PC-3 (cell line): Measurements from ENCODE around the gene HDAC4. TPM values are rescaled to one million over a fixed set of nuclear protein-coding genes. Genes with fewer than 3 reads are reported as not detected.

Source experiments
- ATAC-seq: fragments of 200-7000 bp; cut with Tn5 transposase; 2 replicates; pipeline ENCODE4 v1.9.1; 2020; ENCODE audit warnings: mild to moderate bottlenecking, moderate library complexity
- BruUV-seq: library from RNA; stranded (reverse); fragments of 400-500 nt; replicated peaks from 2 replicates; lab custom pipeline; 2021; lab: Mats Ljungman, UMichigan
- CTCF ChIA-PET: fragments of 300-600 bp; sonication (Branson Sonifier 250); formaldehyde crosslinking; loops from one replicate; lab custom pipeline; 2022; ENCODE audit warnings: antibody characterized with exemption; lab: Charles Lee
- POLR2A ChIA-PET: fragments of 300-600 bp; sonication (Branson Sonifier 250); formaldehyde crosslinking; loops from one replicate; lab custom pipeline; 2022; ENCODE audit warnings: antibody characterized with exemption; ENCODE audit not compliant: unreplicated experiment; lab: Charles Lee
- DNase-seq: peaks from one replicate; pipeline ENCODE4 v3.0.0-alpha.2; 2015
- H2AFZ ChIP-seq: fragments of 300-600 bp; sonication (generic); 2 replicates; pipeline ENCODE4 v1.6.0; 2016; ENCODE audit warnings: antibody characterized with exemption, low read length
- H3F3A ChIP-seq: fragments of 300-600 bp; sonication (generic); one replicate; pipeline ENCODE4 v1.6.0; 2017; ENCODE audit warnings: antibody characterized with exemption, low read length, control low read depth, mild to moderate bottlenecking; ENCODE audit not compliant: unreplicated experiment
- H3K27ac ChIP-seq: fragments of 300-600 bp; sonication (generic); 2 replicates; pipeline ENCODE4 v1.5.1; 2016; ENCODE audit warnings: mild to moderate bottlenecking, low read length
- H3K27me3 ChIP-seq: fragments of 300-600 bp; sonication (generic); 2 replicates; pipeline ENCODE4 v1.6.1; 2016; ENCODE audit warnings: low read length, mixed read lengths
- H3K36me3 ChIP-seq: fragments of 300-600 bp; sonication (generic); 2 replicates; pipeline ENCODE4 v1.6.1; 2016; ENCODE audit warnings: low read depth, mixed run types, low read length, mixed read lengths
- H3K4me1 ChIP-seq: fragments of 300-600 bp; sonication (generic); 2 replicates; pipeline ENCODE4 v1.5.1; 2016; ENCODE audit warnings: low read length; ENCODE audit not compliant: insufficient read depth
- H3K4me2 ChIP-seq: fragments of 300-600 bp; sonication (generic); 2 replicates; pipeline ENCODE4 v1.6.0; 2016; ENCODE audit warnings: low read length
- H3K4me3 ChIP-seq: fragments of 300-600 bp; sonication (generic); 2 replicates; pipeline ENCODE4 v1.5.1; 2016; ENCODE audit warnings: mild to moderate bottlenecking, low read length, mixed read lengths
- H3K79me2 ChIP-seq: fragments of 300-600 bp; sonication (generic); 2 replicates; pipeline ENCODE4 v1.6.1; 2017; ENCODE audit warnings: low read length, mixed read lengths
- H3K9ac ChIP-seq: fragments of 300-600 bp; sonication (generic); 2 replicates; pipeline ENCODE4 v1.6.0; 2016; ENCODE audit warnings: mild to moderate bottlenecking, low read length
- H3K9me2 ChIP-seq: fragments of 300-600 bp; sonication (generic); replicated peaks from 2 replicates; pipeline ENCODE4 v1.6.1; 2016; ENCODE audit warnings: mixed run types, low read length, mixed read lengths
- H3K9me3 ChIP-seq: fragments of 300-600 bp; sonication (generic); 2 replicates; pipeline ENCODE4 v1.6.1; 2016; ENCODE audit warnings: low read length, mixed read lengths
- H4K20me1 ChIP-seq: fragments of 300-600 bp; sonication (generic); 2 replicates; pipeline ENCODE4 v1.6.1; 2016; ENCODE audit warnings: low read length, mixed read lengths
- EZH2 ChIP-seq: fragments of 300-600 bp; sonication (generic); IDR thresholded peaks from one replicate; pipeline ENCODE4 v1.6.1; 2017; ENCODE audit warnings: antibody characterized with exemption, mild to moderate bottlenecking, low read length; ENCODE audit not compliant: unreplicated experiment
- EZH2phosphoT487 ChIP-seq: fragments of 300-600 bp; sonication (generic); IDR thresholded peaks from 2 replicates; pipeline ENCODE4 v1.6.1; 2018; ENCODE audit warnings: mild to moderate bottlenecking, antibody characterized with exemption, low read length, borderline replicate concordance
- intact Hi-C: fragments of 100-400 bp; cut with micrococcal nuclease; formaldehyde crosslinking; loops from 2 replicates; pipeline ENCODE4 v1.9.0; 2023
- total RNA-seq: library from RNA; depleted of rRNA; stranded (reverse); fragments of >200 nt; gene quantifications from 2 replicates; pipeline ENCODE4 v1.2.3, GENCODE V29; 2014
- TF ChIP-seq, protein P1 (sequence below): fragments of 300-600 bp; sonication (generic); conservative IDR thresholded peaks from 2 replicates; pipeline ENCODE4 v1.5.1; 2017; ENCODE audit warnings: antibody characterized with exemption, low read depth, mild to moderate bottlenecking, low read length

The HDAC4 gene
- total RNA-seq, 1 experiment from 2014 or later, result 8.5 TPM

DNA sequence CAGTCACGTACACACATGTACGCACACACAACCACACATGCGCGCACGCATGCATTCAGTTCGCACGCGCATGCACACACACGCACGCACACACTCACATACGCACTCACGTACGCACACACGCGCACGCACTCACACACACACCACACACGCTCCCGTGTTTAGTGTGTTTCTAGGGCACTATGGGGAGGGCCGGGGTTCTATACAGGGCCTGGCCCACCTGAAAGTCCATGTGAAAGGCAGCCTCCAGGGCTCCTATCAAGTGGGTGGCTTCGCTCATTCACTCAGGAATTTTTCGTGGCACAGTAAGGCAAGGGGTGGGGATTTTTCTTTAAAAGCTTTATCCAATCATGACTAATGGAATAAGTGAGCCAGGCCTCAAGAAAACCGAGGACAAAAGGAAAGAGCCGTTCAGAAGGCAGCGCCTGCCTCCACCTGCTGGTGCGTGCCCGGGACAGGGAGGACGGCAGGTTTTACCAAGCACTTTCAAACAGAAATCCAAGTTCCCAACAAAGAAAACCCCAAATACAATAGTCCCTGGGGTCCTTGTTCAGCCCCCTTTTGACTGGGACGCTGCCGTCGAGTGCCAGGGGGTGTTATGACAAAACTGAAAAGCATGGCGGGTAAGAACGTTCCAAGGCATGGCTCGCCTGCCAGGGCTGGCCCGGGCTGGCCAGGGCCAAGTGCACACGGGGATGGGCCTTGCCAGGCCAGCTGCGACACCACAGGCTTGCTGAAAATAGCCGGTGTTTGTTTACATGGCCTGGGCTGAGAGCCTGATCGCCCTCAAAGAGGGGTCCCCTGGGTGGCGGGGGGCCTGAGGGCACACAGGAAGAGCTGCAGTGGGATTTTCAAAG, 110.0 kb downstream of the HDAC4 start:
- Histone ChIP-seq H3K9ac (no peak overlapping the region), H2AFZ (no peak overlapping the region), H4K20me1 (no peaks in the 10 kb centered on the region)

DNA sequence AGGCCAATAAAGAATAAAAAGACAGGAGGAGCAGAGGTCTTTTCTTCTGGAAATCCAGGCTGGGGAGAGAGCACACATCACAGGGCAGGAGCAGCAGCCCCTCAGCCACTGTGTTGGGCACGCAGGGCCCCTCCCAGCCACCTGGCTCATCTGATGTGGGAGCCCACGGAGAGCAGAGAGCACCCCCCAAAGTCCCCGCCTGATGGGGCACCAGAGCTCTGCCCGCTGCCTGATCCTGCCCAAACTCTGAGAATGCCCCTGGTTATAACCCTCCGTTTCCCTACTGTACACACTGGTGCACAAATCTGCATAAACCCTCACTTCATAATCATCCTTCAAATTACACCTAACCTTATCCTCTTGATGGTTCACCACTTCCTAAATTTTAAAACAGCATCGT, 111.3 kb downstream of the HDAC4 start:
- Histone ChIP-seq H3K9me3 (no peaks in the 10 kb centered on the region), H3K79me2 (no peaks in the 10 kb centered on the region), H3K36me3 (no peaks in the 10 kb centered on the region), H3K4me2 (no peak overlapping the region), H3K27ac (no peak overlapping the region), H3K27me3 (no peaks in the 10 kb centered on the region), H3K4me1 (no peaks in the 10 kb centered on the region), H4K20me1 (no peaks in the 10 kb centered on the region), H3K9ac (no peak overlapping the region), H3K9me2 (no peaks in the 10 kb centered on the region), H2AFZ (no peak overlapping the region), H3F3A (no peaks in the 10 kb centered on the region), H3K4me3 (no peak overlapping the region)
- CTCF ChIA-PET, result no interaction called here
- BruUV-seq, result no TSS peak
- TF ChIP-seq, protein P1, sequence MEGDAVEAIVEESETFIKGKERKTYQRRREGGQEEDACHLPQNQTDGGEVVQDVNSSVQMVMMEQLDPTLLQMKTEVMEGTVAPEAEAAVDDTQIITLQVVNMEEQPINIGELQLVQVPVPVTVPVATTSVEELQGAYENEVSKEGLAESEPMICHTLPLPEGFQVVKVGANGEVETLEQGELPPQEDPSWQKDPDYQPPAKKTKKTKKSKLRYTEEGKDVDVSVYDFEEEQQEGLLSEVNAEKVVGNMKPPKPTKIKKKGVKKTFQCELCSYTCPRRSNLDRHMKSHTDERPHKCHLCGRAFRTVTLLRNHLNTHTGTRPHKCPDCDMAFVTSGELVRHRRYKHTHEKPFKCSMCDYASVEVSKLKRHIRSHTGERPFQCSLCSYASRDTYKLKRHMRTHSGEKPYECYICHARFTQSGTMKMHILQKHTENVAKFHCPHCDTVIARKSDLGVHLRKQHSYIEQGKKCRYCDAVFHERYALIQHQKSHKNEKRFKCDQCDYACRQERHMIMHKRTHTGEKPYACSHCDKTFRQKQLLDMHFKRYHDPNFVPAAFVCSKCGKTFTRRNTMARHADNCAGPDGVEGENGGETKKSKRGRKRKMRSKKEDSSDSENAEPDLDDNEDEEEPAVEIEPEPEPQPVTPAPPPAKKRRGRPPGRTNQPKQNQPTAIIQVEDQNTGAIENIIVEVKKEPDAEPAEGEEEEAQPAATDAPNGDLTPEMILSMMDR, result no peak
- no peak for TF ChIP-seq EZH2
- no peak for TF ChIP-seq EZH2phosphoT487
- ATAC-seq, result no peak
- no peak for DNase-seq
- POLR2A ChIA-PET, result no interaction called here
- intact Hi-C loops, result no loop called here

More for the DNA sequence above, 110.0 kb downstream of the HDAC4 start:
- no peak for TF ChIP-seq EZH2
- Histone ChIP-seq H3K4me1 (no peaks in the 10 kb centered on the region), H3K4me3 (no peak overlapping the region), H3K36me3 (no peaks in the 10 kb centered on the region), H3K9me3 (no peaks in the 10 kb centered on the region), H3K79me2 (no peaks in the 10 kb centered on the region), H3K4me2 (no peak overlapping the region), H3K27me3 (no peaks in the 10 kb centered on the region), H3K9me2 (no peaks in the 10 kb centered on the region), H3F3A (no peaks in the 10 kb centered on the region), H3K27ac (no peak overlapping the region)
- BruUV-seq, result no TSS peak
- ChIA-PET POLR2A (no interaction called here), CTCF (no interaction called here)
- intact Hi-C loops, result no loop called here
- DNase-seq, result no peak
- no peak for ATAC-seq

DNA sequence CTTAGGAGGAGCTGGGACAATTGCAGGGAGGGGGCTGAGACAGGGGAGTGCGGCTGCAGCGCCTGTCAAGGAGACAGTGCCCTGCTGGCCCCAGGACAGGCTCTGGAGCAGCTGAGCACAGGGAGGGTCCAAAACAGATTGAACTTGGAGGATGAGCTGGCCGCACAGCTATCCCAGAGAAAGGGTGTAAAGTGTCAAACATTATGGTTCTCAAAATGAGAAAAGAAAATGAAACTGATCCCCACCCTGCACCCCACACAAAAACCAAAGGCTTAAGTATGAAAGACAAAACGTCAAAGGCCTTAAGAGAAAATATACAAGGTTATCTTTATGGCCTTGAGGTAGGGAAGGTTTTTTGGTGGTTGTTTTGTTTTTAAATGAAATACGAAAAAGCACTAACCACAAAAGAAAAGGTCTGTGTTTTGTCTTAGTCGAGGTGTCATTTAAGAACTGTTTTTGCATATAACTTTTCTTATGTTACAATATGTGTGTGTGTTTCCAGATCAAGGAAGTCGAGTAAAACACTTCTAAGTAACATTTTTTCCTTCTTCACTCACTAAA, 111.8 kb downstream of the HDAC4 start:
- Histone ChIP-seq H3K27me3 (no peaks in the 10 kb centered on the region), H4K20me1 (no peaks in the 10 kb centered on the region), H3K4me2 (no peak overlapping the region), H3K4me3 (no peak overlapping the region), H3K9me2 (no peaks in the 10 kb centered on the region), H3K4me1 (no peaks in the 10 kb centered on the region), H3K36me3 (no peaks in the 10 kb centered on the region), H3K9me3 (no peaks in the 10 kb centered on the region), H2AFZ (no peak overlapping the region), H3K9ac (no peak overlapping the region), H3F3A (no peaks in the 10 kb centered on the region), H3K27ac (no peak overlapping the region), H3K79me2 (no peaks in the 10 kb centered on the region)
- no peak for TF ChIP-seq EZH2
- TF ChIP-seq, protein P1, result no peak
- no peak for TF ChIP-seq EZH2phosphoT487
- ATAC-seq (no peak), DNase-seq (no peak)
- intact Hi-C loops, result no loop called here
- no TSS peak for BruUV-seq
- ChIA-PET CTCF (no interaction called here), POLR2A (no interaction called here)
